IMR-90 (cell line): ENCODE results near the gene CIC. TPM values are rescaled to one million over a fixed set of nuclear protein-coding genes. Genes with fewer than 3 reads are reported as not detected.

Source experiments
- ATAC-seq: fragments of 200-7000 bp; cut with Tn5 transposase; 2 replicates; pipeline ENCODE4 v1.9.1; 2020; ENCODE audit warnings: low read depth, mild to moderate bottlenecking, moderate library complexity
- BruUV-seq: library from RNA; stranded (reverse); fragments of 400-500 nt; replicated peaks from 2 replicates; lab custom pipeline; 2021; lab: Mats Ljungman, UMichigan
- CTCF ChIA-PET: fragments of 300-600 bp; formaldehyde crosslinking; extraction: SDS; loops from one replicate; lab custom pipeline; 2021; ENCODE audit warnings: antibody characterized with exemption; lab: Yijun Ruan, JAX
- POLR2A ChIA-PET: fragments of 300-600 bp; sonication (Branson Sonifier 250); formaldehyde crosslinking; loops from one replicate; lab custom pipeline; 2022; ENCODE audit warnings: antibody characterized with exemption; ENCODE audit not compliant: unreplicated experiment; lab: Charles Lee
- DNase-seq: peaks from one replicate; pipeline ENCODE4 v3.0.0; 2013
- H2AFZ ChIP-seq: replicated peaks from 2 replicates; pipeline ENCODE3; 2013; ENCODE audit warnings: low read length, mild to moderate bottlenecking; ENCODE audit not compliant: poor library complexity
- H2AK5ac ChIP-seq: 2 replicates; pipeline ENCODE4 v1.6.1; 2013; ENCODE audit warnings: low read depth, low read length, inconsistent platforms
- H2AK9ac ChIP-seq: replicated peaks from 2 replicates; pipeline ENCODE3; 2013; ENCODE audit warnings: mild to moderate bottlenecking, low read depth, low read length, moderate library complexity; ENCODE audit not compliant: poor library complexity
- H2BK120ac ChIP-seq: 2 replicates; pipeline ENCODE4 v1.6.1; 2013; ENCODE audit warnings: low read depth, low read length, inconsistent platforms
- H2BK15ac ChIP-seq: 3 replicates; pipeline ENCODE4 v1.6.1; 2013; ENCODE audit warnings: low read depth, low read length, inconsistent platforms
- H2BK20ac ChIP-seq: 2 replicates; pipeline ENCODE4 v1.6.1; 2013; ENCODE audit warnings: low read depth, mild to moderate bottlenecking, inconsistent platforms, low read length, moderate library complexity
- H2BK5ac ChIP-seq: 2 replicates; pipeline ENCODE4 v1.6.1; 2013; ENCODE audit warnings: mild to moderate bottlenecking, low read depth, low read length, inconsistent platforms; ENCODE audit not compliant: poor library complexity, severe bottlenecking
- H3K14ac ChIP-seq: replicated peaks from 2 replicates; pipeline ENCODE4 v1.6.1; 2013; ENCODE audit warnings: low read depth, low read length, inconsistent platforms
- H3K18ac ChIP-seq: 2 replicates; pipeline ENCODE4 v1.6.1; 2013; ENCODE audit warnings: low read depth, low read length, control low read depth
- H3K23ac ChIP-seq: 2 replicates; pipeline ENCODE4 v1.6.1; 2013; ENCODE audit warnings: low read depth, low read length, inconsistent platforms
- H3K27ac ChIP-seq: 2 replicates; pipeline ENCODE4 v1.5.1; 2013; ENCODE audit warnings: mild to moderate bottlenecking, control low read depth, low read length; ENCODE audit not compliant: insufficient read depth
- H3K27me3 ChIP-seq: 2 replicates; pipeline ENCODE4 v1.6.1; 2013; ENCODE audit warnings: low read length; ENCODE audit not compliant: control insufficient read depth, insufficient read depth
- H3K36me3 ChIP-seq: 2 replicates; pipeline ENCODE4 v1.6.1; 2013; ENCODE audit warnings: low read length, mixed read lengths; ENCODE audit not compliant: control insufficient read depth, insufficient read depth
- H3K4ac ChIP-seq: 2 replicates; pipeline ENCODE4 v1.6.1; 2013; ENCODE audit warnings: low read depth, low read length, inconsistent platforms
- H3K4me1 ChIP-seq: 2 replicates; pipeline ENCODE4 v1.6.1; 2013; ENCODE audit warnings: low read length, mixed read lengths; ENCODE audit not compliant: control insufficient read depth, insufficient read depth
- H3K4me2 ChIP-seq: 2 replicates; pipeline ENCODE4 v1.6.1; 2013; ENCODE audit warnings: low read depth, mild to moderate bottlenecking, control low read depth, low read length, moderate library complexity
- H3K4me3 ChIP-seq: 2 replicates; pipeline ENCODE4 v1.5.1; 2013; ENCODE audit warnings: low read depth, mild to moderate bottlenecking, control low read depth, low read length, moderate library complexity; ENCODE audit not compliant: insufficient read depth
- H3K56ac ChIP-seq: 2 replicates; pipeline ENCODE4 v1.6.1; 2013; ENCODE audit warnings: low read length, inconsistent platforms; ENCODE audit not compliant: insufficient read depth; ENCODE audit errors: extremely low read depth
- H3K79me1 ChIP-seq, 2 experiments: 2 replicates each; pipeline ENCODE4 v1.6.1; 2013; ENCODE audit warnings: low read length in 2 of 2, inconsistent platforms in 1 of 2, low read depth in 1 of 2
- H3K9ac ChIP-seq: 2 replicates; pipeline ENCODE4 v1.6.1; 2013; ENCODE audit warnings: low read depth, low read length, control low read depth
- H3K9me1 ChIP-seq: 2 replicates; pipeline ENCODE4 v1.6.1; 2013; ENCODE audit warnings: low read length, inconsistent platforms; ENCODE audit not compliant: insufficient read depth
- H3K9me3 ChIP-seq: 2 replicates; pipeline ENCODE4 v1.6.1; 2013; ENCODE audit warnings: low read length; ENCODE audit not compliant: control insufficient read depth, insufficient read depth
- H4K20me1 ChIP-seq: 2 replicates; pipeline ENCODE4 v1.6.1; 2013; ENCODE audit warnings: low read length, inconsistent platforms; ENCODE audit not compliant: insufficient read depth
- H4K5ac ChIP-seq: 2 replicates; pipeline ENCODE4 v1.6.1; 2013; ENCODE audit warnings: mild to moderate bottlenecking, low read depth, low read length, control low read depth
- H4K8ac ChIP-seq, 2 experiments: 2 replicates each; pipeline ENCODE4 v1.6.1; 2013; ENCODE audit warnings: low read depth in 2 of 2, low read length in 2 of 2, control low read depth in 1 of 2, inconsistent platforms in 1 of 2
- H4K91ac ChIP-seq: 2 replicates; pipeline ENCODE4 v1.6.1; 2013; ENCODE audit warnings: low read depth, low read length, inconsistent platforms; ENCODE audit not compliant: insufficient read depth
- BHLHE40 ChIP-seq: fragments of 150-350 bp; IDR thresholded peaks from 2 replicates; pipeline ENCODE4 v1.6.1; 2016; ENCODE audit warnings: mild to moderate bottlenecking, low read depth, low read length
- CEBPB ChIP-seq: IDR thresholded peaks from 2 replicates; pipeline ENCODE4 v1.6.1; 2012; ENCODE audit warnings: low read depth, low read length, improper control_type of control experiment
- CHD1 ChIP-seq: IDR thresholded peaks from 2 replicates; pipeline ENCODE4 v1.6.1; 2012; ENCODE audit warnings: low read depth, low read length, improper control_type of control experiment
- FOS ChIP-seq: fragments of 150-350 bp; IDR thresholded peaks from 2 replicates; pipeline ENCODE4 v1.6.1; 2016; ENCODE audit warnings: low read depth, low read length
- MAFK ChIP-seq: IDR thresholded peaks from 2 replicates; pipeline ENCODE4 v1.6.1; 2012; ENCODE audit warnings: low read depth, low read length, improper control_type of control experiment
- MAZ ChIP-seq: IDR thresholded peaks from 2 replicates; pipeline ENCODE4 v1.6.1; 2012; ENCODE audit warnings: low read depth, mild to moderate bottlenecking, low read length, improper control_type of control experiment, moderate library complexity, borderline replicate concordance
- MXI1 ChIP-seq: IDR thresholded peaks from 2 replicates; pipeline ENCODE4 v1.6.1; 2012; ENCODE audit warnings: low read depth, mild to moderate bottlenecking, low read length, moderate library complexity, borderline replicate concordance
- NFE2L2 ChIP-seq: fragments of 150-350 bp; IDR thresholded peaks from 2 replicates; pipeline ENCODE4 v1.6.1; 2016; ENCODE audit warnings: low read depth, mild to moderate bottlenecking, low read length
- POLR2A ChIP-seq: IDR thresholded peaks from 2 replicates; pipeline ENCODE4 v1.6.1; 2012; ENCODE audit warnings: mild to moderate bottlenecking, low read depth, low read length
- RAD21 ChIP-seq: IDR thresholded peaks from 2 replicates; pipeline ENCODE4 v1.6.1; 2012; ENCODE audit warnings: low read length, improper control_type of control experiment
- RCOR1 ChIP-seq: IDR thresholded peaks from 2 replicates; pipeline ENCODE4 v1.6.1; 2012; ENCODE audit warnings: mild to moderate bottlenecking, low read length, improper control_type of control experiment; ENCODE audit not compliant: insufficient replicate concordance
- RFX5 ChIP-seq: IDR thresholded peaks from 2 replicates; pipeline ENCODE4 v1.8.0; 2012; ENCODE audit warnings: low read depth, mild to moderate bottlenecking, low read length, moderate library complexity
- SMC3 ChIP-seq: fragments of 150-350 bp; IDR thresholded peaks from 2 replicates; pipeline ENCODE4 v1.6.1; 2016; ENCODE audit warnings: low read depth, mild to moderate bottlenecking, antibody characterized with exemption, low read length, moderate library complexity
- WGBS, 2 experiments: methylation state at CpG; one replicate each; pipeline versions ENCODE4 v1.1.5 to v1.1.7; 2013; ENCODE audit warnings: missing lambda C conversion rate in 2 of 2; ENCODE audit not compliant: insufficient read length in 1 of 2; ENCODE audit errors: extremely low coverage in 2 of 2; 5-methylcytosine and 5-hydroxymethylcytosine counted together
- dilution Hi-C: fragments of 300-500 bp; cut with HindIII; formaldehyde crosslinking; loops from one replicate; pipeline ENCODE4 v1.14.3; 2018; ENCODE audit warnings: low sequenced_read_pairs; ENCODE audit not compliant: unreplicated experiment
- in situ Hi-C: fragments of 300-500 bp; cut with MboI; formaldehyde crosslinking; loops from 3 replicates; pipeline ENCODE4 v1.14.3; 2019; ENCODE audit warnings: low sequenced_read_pairs, inconsistent platforms, mixed read lengths
- intact Hi-C: fragments of 100-400 bp; cut with micrococcal nuclease; formaldehyde crosslinking; loops from 2 replicates; pipeline ENCODE4 v1.10.0; 2022
- polyA plus RNA-seq, 3 experiments: library from polyadenylated mRNA; depleted of rRNA; stranded (reverse); fragments of >200 nt; gene quantifications; 2 replicates each; pipeline ENCODE4 v1.2.3, GENCODE V29; 2012; ENCODE audit warnings: low replicate concordance in 1 of 3
- total RNA-seq: library from RNA; depleted of rRNA; stranded (reverse); fragments of >200 nt; gene quantifications from 2 replicates; pipeline ENCODE4 v1.2.3, GENCODE V29; 2012
- TF ChIP-seq, protein P1 (sequence below): conservative IDR thresholded peaks from 2 replicates; pipeline ENCODE4 v1.5.1; 2012; ENCODE audit warnings: mild to moderate bottlenecking, low read depth, low read length, improper control_type of control experiment
- TF ChIP-seq, protein P2 (sequence below): fragments of 150-350 bp; IDR thresholded peaks from 2 replicates; pipeline ENCODE4 v1.6.1; 2017; ENCODE audit warnings: mild to moderate bottlenecking, antibody characterized with exemption, low read length, low read depth
- TF ChIP-seq, protein P3 (sequence below): fragments of 150-350 bp; IDR thresholded peaks from 2 replicates; pipeline ENCODE4 v1.6.1; 2016; ENCODE audit warnings: low read depth, mild to moderate bottlenecking, low read length, moderate library complexity, borderline replicate concordance

Gene CIC
- total and polyA plus RNA-seq, 2 of the 4 experiments (the other 2 are of a cell fraction) = 1.8 to 23.2 TPM

DNA sequence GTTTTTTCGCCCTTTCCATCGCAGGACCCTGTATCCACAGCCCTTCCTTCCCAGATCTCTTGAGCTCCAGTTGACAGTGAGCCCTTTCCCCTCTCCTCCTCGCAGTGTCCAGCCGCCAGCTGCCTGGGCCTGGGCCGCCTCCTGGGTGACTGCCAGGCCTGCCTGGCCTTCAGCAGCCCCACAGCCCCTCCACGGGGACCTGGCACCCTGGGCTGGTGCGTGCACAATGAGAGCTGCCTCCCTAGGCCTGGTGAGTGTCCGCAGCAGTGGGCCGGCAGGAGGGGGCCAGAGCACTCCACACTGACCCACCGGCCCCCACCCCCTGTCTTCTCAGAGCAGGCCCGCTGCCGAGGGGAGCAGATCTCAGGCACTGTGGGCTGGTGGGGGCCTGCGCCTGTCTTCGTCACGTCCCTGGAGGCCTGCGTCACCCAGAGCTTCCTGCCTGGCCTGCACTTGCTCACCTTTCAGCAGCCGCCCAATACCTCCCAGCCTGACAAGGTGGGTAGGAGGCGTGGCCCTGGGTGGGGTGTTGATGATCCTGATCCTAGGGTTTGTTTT lies 75.4 kb downstream of the CIC start:
- no peaks in the 10 kb centered on the region; the same call in 1 of the 2 replicates for H3K9me1 ChIP-seq
- H3K4ac ChIP-seq = no peak overlapping the region
- H4K91ac ChIP-seq = no peak overlapping the region
- no peak overlapping the region for H4K8ac ChIP-seq
- no peak overlapping the region for H2AK9ac ChIP-seq
- dilution Hi-C loops (no loop called here), intact Hi-C loops (no loop called here), in situ Hi-C loops (no loop called here)
- H3K4me2 ChIP-seq = no peak overlapping the region
- H2BK15ac ChIP-seq = no peak overlapping the region
- H3K79me1 ChIP-seq = no peaks in the 10 kb centered on the region
- no TSS peak for BruUV-seq
- CTCF ChIA-PET = no interaction called here
- WGBS, 2 experiments = 87% methylated on average over 3 of the region's 18 CpGs; no CpG with 5 or more reads in 1 of the 2 experiments
- H3K23ac ChIP-seq = no peak overlapping the region
- H2BK5ac ChIP-seq = no peak overlapping the region
- no peak overlapping the region for H2BK20ac ChIP-seq
- TF ChIP-seq BHLHE40 (no peak), RFX5 (no peak), NFE2L2 (no peak), MAZ (no peak), SMC3 (no peak), CHD1 (no peak), POLR2A (no peak), CEBPB (no peak), MXI1 (no peak), FOS (no peak), RCOR1 (no peak), MAFK (no peak), RAD21 (no peak)
- TF ChIP-seq, protein P1, sequence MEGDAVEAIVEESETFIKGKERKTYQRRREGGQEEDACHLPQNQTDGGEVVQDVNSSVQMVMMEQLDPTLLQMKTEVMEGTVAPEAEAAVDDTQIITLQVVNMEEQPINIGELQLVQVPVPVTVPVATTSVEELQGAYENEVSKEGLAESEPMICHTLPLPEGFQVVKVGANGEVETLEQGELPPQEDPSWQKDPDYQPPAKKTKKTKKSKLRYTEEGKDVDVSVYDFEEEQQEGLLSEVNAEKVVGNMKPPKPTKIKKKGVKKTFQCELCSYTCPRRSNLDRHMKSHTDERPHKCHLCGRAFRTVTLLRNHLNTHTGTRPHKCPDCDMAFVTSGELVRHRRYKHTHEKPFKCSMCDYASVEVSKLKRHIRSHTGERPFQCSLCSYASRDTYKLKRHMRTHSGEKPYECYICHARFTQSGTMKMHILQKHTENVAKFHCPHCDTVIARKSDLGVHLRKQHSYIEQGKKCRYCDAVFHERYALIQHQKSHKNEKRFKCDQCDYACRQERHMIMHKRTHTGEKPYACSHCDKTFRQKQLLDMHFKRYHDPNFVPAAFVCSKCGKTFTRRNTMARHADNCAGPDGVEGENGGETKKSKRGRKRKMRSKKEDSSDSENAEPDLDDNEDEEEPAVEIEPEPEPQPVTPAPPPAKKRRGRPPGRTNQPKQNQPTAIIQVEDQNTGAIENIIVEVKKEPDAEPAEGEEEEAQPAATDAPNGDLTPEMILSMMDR = no peak
- TF ChIP-seq, protein P2, sequence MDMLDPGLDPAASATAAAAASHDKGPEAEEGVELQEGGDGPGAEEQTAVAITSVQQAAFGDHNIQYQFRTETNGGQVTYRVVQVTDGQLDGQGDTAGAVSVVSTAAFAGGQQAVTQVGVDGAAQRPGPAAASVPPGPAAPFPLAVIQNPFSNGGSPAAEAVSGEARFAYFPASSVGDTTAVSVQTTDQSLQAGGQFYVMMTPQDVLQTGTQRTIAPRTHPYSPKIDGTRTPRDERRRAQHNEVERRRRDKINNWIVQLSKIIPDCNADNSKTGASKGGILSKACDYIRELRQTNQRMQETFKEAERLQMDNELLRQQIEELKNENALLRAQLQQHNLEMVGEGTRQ = no peak
- TF ChIP-seq, protein P3, sequence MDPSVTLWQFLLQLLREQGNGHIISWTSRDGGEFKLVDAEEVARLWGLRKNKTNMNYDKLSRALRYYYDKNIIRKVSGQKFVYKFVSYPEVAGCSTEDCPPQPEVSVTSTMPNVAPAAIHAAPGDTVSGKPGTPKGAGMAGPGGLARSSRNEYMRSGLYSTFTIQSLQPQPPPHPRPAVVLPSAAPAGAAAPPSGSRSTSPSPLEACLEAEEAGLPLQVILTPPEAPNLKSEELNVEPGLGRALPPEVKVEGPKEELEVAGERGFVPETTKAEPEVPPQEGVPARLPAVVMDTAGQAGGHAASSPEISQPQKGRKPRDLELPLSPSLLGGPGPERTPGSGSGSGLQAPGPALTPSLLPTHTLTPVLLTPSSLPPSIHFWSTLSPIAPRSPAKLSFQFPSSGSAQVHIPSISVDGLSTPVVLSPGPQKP = no peak
- H3K56ac ChIP-seq = no peak overlapping the region
- no peak overlapping the region for H4K5ac ChIP-seq
- no peak overlapping the region for H3K18ac ChIP-seq
- no peak for ATAC-seq
- H3K27me3 ChIP-seq = no peaks in the 10 kb centered on the region
- no peak overlapping the region for H3K14ac ChIP-seq
- POLR2A ChIA-PET = no interaction called here
- no peaks in the 10 kb centered on the region for H4K20me1 ChIP-seq
- no peak overlapping the region for H2AK5ac ChIP-seq
- no peaks in the 10 kb centered on the region; the same call in 1 of the 2 replicates for H3K4me1 ChIP-seq
- no peaks in the 10 kb centered on the region for H3K9me3 ChIP-seq
- no peak for DNase-seq
- no peak overlapping the region for H3K9ac ChIP-seq
- H2BK120ac ChIP-seq = no peak overlapping the region
- H3K36me3 ChIP-seq = peaks cover 18% of the 10 kb centered on the region; the same call in 1 of the 2 replicates
- no peak overlapping the region for H3K4me3 ChIP-seq
- H3K27ac ChIP-seq = no peak overlapping the region
- no peak overlapping the region for H2AFZ ChIP-seq
